GM18498 (cell line): ENCODE measurements around the gene EIF2B1.

ENCODE experiments used
- ATAC-seq: cut with Tn5 transposase; IDR thresholded peaks from one replicate; pipeline ENCODE4 v1.9.1; 2021; ENCODE audit warnings: mild to moderate bottlenecking, moderate library complexity; ENCODE audit not compliant: unreplicated experiment

Gene EIF2B1

GRCh38 chr12:123571343-123571813 is 62.1 kb downstream of the EIF2B1 start:
- no peak for ATAC-seq
